ES-I3 (cell line): ENCODE data around the gene UBR2.
"Not testable (repeated sequence)": the region's sequence is repeated elsewhere in the genome, so short reads cannot be mapped to it uniquely, and the experiment has no call there.

ENCODE experiments used
- H3K36me3 ChIP-seq: 2 replicates; pipeline ENCODE4 v1.6.1; 2013; ENCODE audit warnings: mild to moderate bottlenecking, low read length, control low read depth, moderate library complexity; ENCODE audit not compliant: insufficient read depth
- H3K4me1 ChIP-seq: 2 replicates; pipeline ENCODE4 v1.6.1; 2013; ENCODE audit warnings: mild to moderate bottlenecking, control low read depth, low read length; ENCODE audit not compliant: insufficient read depth
- H3K9ac ChIP-seq: 2 replicates; pipeline ENCODE4 v1.6.1; 2013; ENCODE audit warnings: low read depth, mild to moderate bottlenecking, low read length, moderate library complexity
- H3K9me3 ChIP-seq: 2 replicates; pipeline ENCODE4 v1.6.1; 2013; ENCODE audit warnings: mild to moderate bottlenecking, low read length, moderate library complexity; ENCODE audit not compliant: control insufficient read depth, insufficient read depth

The UBR2 gene

DNA sequence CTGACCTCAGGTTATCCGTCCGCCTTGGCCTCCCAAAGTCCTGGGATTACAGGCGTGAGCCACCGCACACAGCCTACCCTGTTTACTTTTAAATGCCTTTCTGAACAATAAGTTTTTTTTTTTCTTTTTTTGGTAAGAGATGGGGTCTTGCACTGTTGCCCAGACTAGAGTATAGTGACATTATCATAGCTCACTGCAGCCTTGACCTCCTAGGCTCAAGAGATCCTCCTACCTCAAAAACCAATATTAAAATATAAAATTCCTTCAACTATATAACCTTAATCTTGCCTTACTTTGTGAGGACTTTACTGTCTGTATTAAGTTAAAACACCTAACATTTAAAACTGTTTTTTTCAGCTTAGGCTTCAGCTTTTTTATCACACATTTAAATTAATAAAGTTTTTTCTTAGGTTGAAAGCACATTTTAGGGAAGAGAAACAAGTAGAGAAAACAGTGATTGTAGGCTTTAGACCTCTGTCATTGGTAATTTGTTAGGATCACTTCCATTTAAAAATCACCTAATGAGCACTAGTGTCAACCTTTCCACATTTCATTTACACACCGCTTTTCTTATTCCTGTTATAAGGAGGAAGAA is 2.9 kb downstream of the UBR2 start:
- H3K4me1 ChIP-seq, result no peaks in the 10 kb centered on the region
- no peak overlapping the region for H3K9ac ChIP-seq
- H3K36me3 ChIP-seq, result no peaks in the 10 kb centered on the region
- no peaks in the 10 kb centered on the region for H3K9me3 ChIP-seq

DNA sequence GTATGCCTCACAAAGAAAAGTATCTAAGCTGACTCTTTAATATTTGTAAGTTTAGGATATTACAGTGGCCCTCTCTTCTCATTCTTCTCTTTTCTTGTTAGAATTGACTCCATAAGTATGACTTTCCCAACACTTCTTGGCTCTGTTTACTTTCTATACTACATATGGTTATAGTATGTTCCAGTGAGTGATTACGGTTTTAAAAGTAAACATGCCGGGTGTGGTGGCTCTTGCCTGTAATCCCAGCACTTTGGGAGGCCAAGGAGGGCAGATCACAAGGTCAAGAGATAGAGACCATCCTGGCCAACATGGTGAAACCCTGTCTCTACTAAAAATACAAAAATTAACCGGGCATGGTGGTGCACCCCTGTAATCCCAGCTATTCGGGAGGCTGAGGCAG is 3.4 kb downstream of the UBR2 start:
- H3K9me3 ChIP-seq, H3K9ac ChIP-seq, H3K36me3 ChIP-seq, H3K4me1 ChIP-seq: not testable (repeated sequence)

DNA sequence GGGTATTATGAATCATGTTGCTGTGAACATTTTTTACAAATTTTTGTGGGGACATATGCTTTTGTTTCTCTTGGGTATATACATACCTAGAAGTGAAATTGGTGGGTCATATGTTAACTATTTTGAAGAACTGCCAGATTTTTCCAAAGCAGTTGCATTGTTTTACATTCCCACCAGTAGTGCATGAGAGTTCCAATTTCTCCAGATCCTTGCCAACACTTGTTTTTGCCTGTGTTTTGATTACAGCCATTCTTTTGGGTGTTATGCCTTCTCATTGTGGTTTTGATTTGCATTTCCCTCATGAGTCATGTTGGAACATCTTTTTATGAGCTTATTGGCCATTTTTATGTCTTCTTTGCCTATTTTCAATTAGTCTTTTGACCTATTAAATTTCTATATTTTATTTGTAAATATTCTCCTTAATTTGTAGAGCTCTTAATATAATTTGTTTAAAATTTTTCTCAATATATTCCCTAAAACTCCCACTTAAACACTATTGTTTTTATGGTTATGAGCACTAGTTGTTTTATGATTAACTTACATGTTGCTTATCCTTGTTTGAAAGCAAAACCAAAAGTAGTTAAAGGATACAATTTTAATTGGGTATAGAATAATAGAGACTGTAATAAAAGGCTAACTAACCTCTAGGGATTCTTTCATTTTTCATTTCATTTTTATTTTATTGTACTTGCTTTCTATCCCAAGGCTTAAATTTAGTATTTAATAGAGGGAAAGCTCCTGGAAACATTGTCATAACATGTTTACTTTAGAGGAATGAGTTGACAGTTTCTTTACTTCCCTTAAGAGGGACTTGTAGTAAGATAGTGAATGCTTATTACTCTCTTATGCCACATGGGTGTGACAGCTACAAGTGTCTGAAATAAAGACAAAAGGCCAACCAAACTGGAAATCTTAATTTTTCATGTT is 5.5 kb downstream of the UBR2 start:
- no peaks in the 10 kb centered on the region for H3K36me3 ChIP-seq
- H3K9me3 ChIP-seq, result no peaks in the 10 kb centered on the region
- no peak overlapping the region for H3K9ac ChIP-seq
- H3K4me1 ChIP-seq, result no peaks in the 10 kb centered on the region

DNA sequence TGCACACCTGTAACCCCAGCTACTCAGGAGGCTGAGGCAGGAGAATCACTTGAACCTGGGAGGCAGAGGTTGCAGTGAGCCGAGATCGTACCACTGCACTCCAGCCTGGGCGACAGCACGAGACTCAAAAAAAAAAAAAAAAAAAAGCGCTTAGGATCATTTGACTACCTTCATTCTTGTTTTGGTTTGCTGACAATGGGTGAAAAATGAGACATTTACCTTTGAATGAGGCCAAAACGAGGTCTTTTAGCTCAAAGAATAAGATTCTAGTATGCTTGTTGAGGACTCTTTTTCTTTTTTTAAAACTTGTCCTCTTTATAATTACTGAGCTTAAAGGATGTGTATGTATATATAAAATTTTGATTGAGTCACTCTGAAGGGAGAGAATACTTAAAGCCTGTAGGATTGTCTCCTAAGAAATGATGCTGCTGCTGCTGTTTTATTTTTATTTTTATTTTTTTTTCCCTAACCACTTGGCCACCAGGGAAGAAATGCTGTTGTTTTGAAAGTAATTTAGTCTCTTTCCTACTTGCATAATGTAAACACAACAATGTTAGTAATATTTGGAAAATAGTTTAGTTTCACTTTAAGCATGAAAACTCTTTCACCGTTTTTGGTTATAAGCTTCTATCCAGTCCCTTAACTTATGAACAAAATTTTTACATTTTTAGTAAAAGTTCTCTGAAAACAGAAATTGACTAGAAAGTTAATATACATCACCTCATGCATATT is 7.9 kb downstream of the UBR2 start:
- Histone ChIP-seq H3K9ac (no peak overlapping the region), H3K9me3 (no peaks in the 10 kb centered on the region), H3K36me3 (no peaks in the 10 kb centered on the region), H3K4me1 (no peaks in the 10 kb centered on the region)

DNA sequence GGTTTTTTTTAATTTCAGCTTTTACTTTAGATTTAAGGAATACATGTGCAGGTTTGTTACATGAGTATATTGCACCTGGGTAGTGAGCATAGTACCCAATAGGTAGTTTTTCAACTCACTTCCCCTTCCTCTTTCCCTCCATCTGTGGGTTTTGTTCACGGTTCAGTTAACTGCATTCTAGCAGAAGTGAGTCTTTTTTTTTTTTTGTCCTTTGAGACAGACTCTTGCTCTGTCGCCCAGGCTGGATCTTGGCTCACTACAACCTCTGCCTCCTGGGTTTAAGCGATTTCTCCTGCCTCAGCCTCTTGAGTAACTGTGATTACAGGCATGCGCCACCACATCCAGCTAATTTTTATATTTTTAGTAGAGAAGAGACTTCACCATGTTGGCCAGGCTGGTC is 8.7 kb downstream of the UBR2 start:
- no peak overlapping the region for H3K9ac ChIP-seq
- H3K9me3 ChIP-seq, result no peaks in the 10 kb centered on the region
- H3K36me3 ChIP-seq, result no peaks in the 10 kb centered on the region

DNA sequence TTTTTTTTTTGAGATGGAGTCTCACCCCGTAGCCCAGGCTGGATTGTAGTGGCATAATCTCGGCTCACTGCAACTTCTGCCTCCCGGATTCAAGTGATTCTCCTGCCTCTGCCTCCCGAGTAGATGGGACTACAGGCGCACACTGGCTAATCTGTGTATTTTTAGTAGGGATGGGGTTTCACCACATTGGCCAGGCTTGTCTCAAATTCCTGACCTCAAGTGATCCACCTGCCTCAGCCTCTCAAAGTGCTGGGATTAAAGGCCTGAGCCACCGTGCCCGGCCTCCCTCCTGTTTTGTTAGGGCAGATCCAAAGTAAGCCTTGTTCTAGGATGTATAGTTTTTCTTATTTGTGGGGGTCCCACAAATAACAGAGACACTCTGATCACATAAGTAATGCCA is 12.7 kb downstream of the UBR2 start:
- not testable (repeated sequence) for H3K9me3 ChIP-seq, H3K9ac ChIP-seq, H3K4me1 ChIP-seq, H3K36me3 ChIP-seq

More for the DNA sequence above, 8.7 kb downstream of the UBR2 start:
- H3K4me1 ChIP-seq, result no peaks in the 10 kb centered on the region

DNA sequence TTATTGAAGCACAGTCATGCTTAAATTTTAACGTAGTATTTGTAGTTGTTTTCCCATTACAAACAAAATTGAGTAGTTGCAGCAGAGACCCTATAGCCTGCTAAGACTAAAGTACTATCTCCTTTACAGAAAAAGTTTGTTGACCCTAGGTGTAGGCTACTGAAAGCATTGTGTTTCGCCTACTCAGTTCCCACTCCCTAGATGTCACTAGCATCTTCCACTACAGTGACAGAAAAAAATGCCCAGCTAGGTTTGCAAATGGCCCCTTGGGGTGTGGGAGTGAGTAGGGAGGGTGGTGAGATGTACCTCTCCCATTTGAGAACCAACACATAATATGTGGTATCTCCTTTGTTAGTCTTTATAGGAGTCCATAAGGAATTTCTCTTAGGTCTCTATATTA is 34.5 kb downstream of the UBR2 start:
- H3K36me3 ChIP-seq, result no peaks in the 10 kb centered on the region
- no peaks in the 10 kb centered on the region for H3K4me1 ChIP-seq
- H3K9me3 ChIP-seq, result no peaks in the 10 kb centered on the region
- no peak overlapping the region for H3K9ac ChIP-seq

DNA sequence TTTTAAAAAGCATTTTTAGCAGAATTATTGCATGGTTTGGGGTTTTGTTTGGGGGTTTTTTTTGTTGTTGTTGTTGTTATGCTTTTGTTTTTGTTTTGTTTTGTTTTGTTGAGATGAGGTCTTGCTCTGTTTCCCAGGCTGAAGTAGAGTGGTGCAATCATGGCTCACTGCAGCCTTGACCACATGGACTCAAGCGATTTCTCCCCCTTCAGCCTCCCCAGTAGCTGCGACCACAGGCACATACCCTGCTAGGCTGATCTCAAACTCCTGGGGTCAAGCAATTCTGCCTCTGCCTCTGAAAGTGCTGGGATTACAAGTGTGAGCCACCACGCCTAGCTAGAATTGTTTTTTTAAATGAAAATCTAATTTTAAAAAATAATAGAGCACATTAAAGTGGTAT is 35.7 kb downstream of the UBR2 start:
- Histone ChIP-seq H3K4me1 (no peaks in the 10 kb centered on the region), H3K36me3 (no peaks in the 10 kb centered on the region), H3K9ac (no peak overlapping the region), H3K9me3 (no peaks in the 10 kb centered on the region)

DNA sequence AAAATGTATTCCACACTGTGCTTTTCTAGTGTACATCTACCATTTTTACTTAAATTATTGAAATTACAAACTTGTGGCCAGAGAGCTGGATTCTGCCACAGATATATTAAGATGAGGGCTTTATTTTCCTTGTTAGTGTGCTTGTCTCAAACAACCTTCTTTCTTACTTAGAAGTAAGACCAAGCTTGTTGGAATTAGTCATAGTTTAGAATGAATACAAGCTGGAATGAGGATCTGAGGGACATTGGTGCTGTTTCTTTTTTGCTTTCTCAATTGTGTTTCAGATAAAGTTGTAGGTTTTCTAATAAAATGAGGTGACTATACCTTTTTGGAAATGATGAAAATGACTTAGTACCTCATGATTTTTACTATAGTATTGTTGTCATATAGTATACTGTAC is 40.3 kb downstream of the UBR2 start:
- no peaks in the 10 kb centered on the region for H3K9me3 ChIP-seq
- H3K4me1 ChIP-seq, result no peaks in the 10 kb centered on the region
- no peak overlapping the region for H3K9ac ChIP-seq
- H3K36me3 ChIP-seq, result no peaks in the 10 kb centered on the region

DNA sequence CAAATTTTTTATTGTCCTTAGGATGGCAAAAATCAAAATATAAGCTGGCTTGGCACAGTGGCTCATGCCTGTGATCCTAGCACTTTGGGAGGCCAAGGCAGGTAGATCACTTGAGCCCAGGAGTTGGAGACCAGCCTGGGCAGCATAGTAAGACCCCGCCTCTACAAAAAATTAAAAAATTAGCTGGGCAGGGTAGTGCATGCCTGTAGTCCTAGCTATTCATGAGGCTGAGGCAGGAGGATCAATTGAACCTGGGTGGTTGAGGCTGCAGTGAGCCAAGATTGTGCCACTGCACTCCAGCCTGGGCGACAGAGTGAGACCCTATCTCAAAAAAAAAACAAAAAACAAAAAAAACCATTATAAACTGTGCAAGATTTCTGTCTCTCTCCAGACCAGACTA is 40.9 kb downstream of the UBR2 start:
- H3K4me1 ChIP-seq, H3K9me3 ChIP-seq, H3K36me3 ChIP-seq, H3K9ac ChIP-seq: not testable (repeated sequence)

DNA sequence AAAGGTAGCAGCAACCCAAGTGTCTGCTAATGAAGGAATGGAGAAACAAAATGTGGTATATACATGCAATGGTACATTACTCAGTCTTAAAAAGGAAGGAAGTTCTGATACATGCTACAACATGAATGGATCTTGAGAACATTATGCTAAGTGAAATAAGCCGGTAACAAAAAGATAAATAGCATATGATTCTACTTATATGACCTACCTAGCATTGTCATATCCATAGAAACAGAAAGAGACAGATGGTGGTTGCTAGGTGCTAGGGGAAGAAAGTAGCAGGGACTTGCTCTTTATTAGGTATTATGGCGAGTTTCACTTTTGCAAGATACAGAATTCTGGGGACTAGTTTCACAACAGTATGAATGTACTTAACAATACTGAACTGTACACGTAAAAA is 46.6 kb downstream of the UBR2 start:
- Histone ChIP-seq H3K9ac (no peak overlapping the region), H3K9me3 (no peaks in the 10 kb centered on the region), H3K36me3 (no peaks in the 10 kb centered on the region), H3K4me1 (no peaks in the 10 kb centered on the region)

DNA sequence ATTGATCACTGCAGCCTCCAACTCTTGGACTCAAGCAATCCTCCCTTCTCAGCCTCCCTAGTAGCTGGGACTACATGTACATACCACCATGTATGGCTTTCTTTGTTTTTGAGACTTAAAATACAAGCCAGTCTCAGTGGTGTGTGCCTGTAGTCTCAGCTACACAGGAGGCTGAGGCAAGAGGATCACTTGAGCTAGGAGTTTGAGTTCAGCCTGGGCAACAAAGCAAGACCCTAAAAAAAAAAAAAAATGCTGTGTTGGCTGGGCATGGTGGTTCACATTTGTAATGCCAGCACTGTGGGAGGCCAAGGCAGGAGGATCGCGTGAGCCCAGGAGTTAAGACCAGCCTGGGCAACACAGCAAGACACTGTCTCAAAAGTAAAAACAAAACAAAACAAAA is 51.7 kb downstream of the UBR2 start:
- Histone ChIP-seq H3K4me1 (peaks cover 12% of the 10 kb centered on the region; the same call in 1 of the 2 replicates), H3K9me3 (no peaks in the 10 kb centered on the region), H3K36me3 (no peaks in the 10 kb centered on the region), H3K9ac (no peak overlapping the region)

DNA sequence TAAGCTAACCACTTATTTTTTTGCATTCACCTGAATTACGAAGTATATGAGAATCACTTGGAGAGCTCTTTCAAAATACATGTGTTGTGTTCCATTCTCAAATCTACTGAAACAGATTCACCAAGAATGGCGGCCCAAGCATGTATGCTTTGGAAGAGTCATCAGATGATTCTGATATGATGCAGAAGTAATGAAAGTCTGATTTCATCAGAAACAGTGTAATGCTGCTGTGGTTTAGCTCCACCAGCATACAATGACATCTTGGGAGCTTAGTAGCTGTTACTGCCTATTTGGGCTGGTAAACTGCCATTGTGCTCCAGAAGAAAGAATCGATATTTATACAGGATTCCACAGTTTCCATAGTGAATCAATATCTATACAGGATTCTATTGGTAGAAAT is 52.9 kb downstream of the UBR2 start:
- no peaks in the 10 kb centered on the region for H3K9me3 ChIP-seq
- peaks cover 12% of the 10 kb centered on the region; the same call in 1 of the 2 replicates for H3K4me1 ChIP-seq
- no peak overlapping the region for H3K9ac ChIP-seq
- H3K36me3 ChIP-seq, result no peaks in the 10 kb centered on the region

DNA sequence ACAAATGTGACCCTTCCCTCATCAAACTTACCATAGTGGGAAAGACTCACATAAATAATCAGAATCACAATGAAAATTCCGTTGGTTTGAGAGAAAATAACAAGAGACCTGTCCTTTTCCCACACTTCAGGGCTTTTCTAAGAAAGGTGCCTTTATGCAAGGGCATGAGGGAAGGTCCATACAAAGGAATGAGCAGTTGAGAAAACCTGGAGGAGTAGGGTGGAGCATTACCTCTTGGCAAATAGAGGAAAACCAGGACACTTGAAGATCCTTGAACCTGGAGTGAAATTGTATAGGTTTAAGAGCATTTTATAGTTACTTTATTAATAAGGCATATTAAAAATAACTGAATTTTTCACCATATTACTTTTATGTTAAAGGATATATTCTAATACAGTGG is 54.3 kb downstream of the UBR2 start:
- no peak overlapping the region for H3K9ac ChIP-seq
- H3K4me1 ChIP-seq, result peaks cover 12% of the 10 kb centered on the region; the same call in 1 of the 2 replicates
- no peaks in the 10 kb centered on the region for H3K36me3 ChIP-seq
- no peaks in the 10 kb centered on the region for H3K9me3 ChIP-seq

DNA sequence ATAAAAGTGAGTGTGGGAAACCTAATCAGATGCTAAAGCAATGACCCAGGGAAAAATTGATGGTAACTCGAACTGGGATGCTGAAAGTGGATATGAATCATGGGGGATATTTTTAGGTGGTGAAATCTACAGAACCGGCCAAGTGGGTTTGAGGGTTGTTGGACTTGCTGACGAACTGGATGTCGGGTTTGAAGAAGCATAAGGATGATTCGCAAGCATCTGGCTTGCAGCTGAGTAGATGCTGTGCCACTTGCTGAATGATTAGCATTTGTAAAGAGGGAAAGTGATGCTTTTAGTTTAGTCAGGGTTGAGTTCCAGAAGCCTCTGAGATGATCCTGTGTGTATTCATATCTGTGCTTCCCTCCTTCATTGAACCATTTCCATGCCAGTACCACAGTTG is 54.9 kb downstream of the UBR2 start:
- Histone ChIP-seq H3K36me3 (no peaks in the 10 kb centered on the region), H3K9me3 (no peaks in the 10 kb centered on the region), H3K4me1 (peaks cover 12% of the 10 kb centered on the region; the same call in 1 of the 2 replicates), H3K9ac (no peak overlapping the region)
